ENCODE results near the gene DNAJC16. TPM values are rescaled to one million over a fixed set of nuclear protein-coding genes. Genes with fewer than 3 reads are reported as not detected.

The DNAJC16 gene
- total and polyA plus RNA-seq, 2 of the 4 experiments (the other 2 are of a cell fraction) = 8.0 to 13.1 TPM

DNA sequence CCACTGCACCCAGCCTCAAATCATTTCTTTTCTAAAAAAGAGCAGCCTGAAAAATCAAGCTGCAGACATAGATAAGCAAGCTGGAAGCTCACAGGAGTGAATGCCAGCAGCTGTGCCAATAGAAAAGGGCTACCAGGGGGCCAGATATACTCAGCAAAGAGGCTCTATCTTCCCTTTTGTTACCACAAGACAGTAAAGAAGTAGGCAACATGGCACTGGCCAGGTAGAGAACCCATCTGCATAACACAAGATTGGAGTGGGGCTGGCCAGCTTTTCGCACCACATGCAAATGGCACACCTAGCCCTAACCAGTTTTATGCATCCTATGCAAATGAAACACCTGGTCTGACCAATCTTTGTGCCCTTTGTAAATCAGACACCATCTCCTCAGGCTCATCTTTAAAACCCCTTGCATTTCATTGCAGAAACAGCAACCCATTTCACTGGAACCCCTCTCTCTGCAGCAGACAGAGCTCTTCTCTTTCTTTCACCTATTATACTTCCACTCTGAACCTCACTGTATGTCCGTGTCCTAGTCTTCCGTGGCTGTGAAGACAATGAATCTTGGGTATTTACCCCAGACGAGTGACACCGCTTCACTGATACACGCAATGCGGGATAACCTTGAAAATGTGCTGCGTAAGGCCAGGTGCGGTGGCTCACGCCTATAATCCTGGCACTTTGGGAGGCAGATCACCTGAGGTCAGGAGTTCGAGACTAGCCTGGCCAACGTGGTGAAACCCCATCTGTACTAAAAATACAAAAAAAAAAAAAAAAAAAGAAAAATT is 17.8 kb upstream of the DNAJC16 start:
- ChIA-PET POLR2A (ENCODE audit: unreplicated experiment) (no interaction called here), CTCF (interaction anchor here (0.7 kb wide), 1 partner anchor 239 kb away, joined by 3 read pairs; no protein-coding TSS in a partner anchor)
- Histone ChIP-seq H3K56ac (ENCODE audit: extremely low read depth, insufficient read depth, low read length) (no peak overlapping the region), H3K18ac (ENCODE audit: low read depth, low read length) (no peak overlapping the region), H3K4me1 (ENCODE audit: control insufficient read depth, insufficient read depth, low read length) (no peaks in the 10 kb centered on the region; the same call in 1 of the 2 replicates), H4K91ac (ENCODE audit: insufficient read depth, low read depth, low read length) (no peak overlapping the region), H3K36me3 (ENCODE audit: control insufficient read depth, insufficient read depth, low read length) (peaks cover 7% of the 10 kb centered on the region; the same call in 1 of the 2 replicates), H3K9me3 (ENCODE audit: control insufficient read depth, insufficient read depth, low read length) (no peaks in the 10 kb centered on the region), H2AFZ (replicated peaks; ENCODE audit: low read length, poor library complexity) (no peak overlapping the region), H4K20me1 (ENCODE audit: insufficient read depth, low read length) (no peaks in the 10 kb centered on the region), H3K4me2 (ENCODE audit: low read depth, low read length) (no peak overlapping the region), H2AK5ac (ENCODE audit: low read depth, low read length) (no peak overlapping the region), H3K4me3 (ENCODE audit: insufficient read depth, low read depth, low read length) (no peak overlapping the region), H2AK9ac (replicated peaks; ENCODE audit: low read depth, low read length, poor library complexity) (no peak overlapping the region), H2BK120ac (ENCODE audit: low read depth, low read length) (no peak overlapping the region), H3K9me1 (ENCODE audit: insufficient read depth, low read length) (no peaks in the 10 kb centered on the region), H3K27ac (ENCODE audit: insufficient read depth, low read length) (no peak overlapping the region), H4K8ac (ENCODE audit: low read depth in 2 of 2, low read length in 2 of 2) (no peak overlapping the region), H2BK20ac (ENCODE audit: low read depth, low read length) (no peak overlapping the region), H3K9ac (ENCODE audit: low read depth, low read length) (no peak overlapping the region), H3K23ac (ENCODE audit: low read depth, low read length) (no peak overlapping the region), H4K5ac (ENCODE audit: low read depth, low read length) (no peak overlapping the region), H2BK5ac (ENCODE audit: low read depth, low read length, poor library complexity, severe bottlenecking) (no peak overlapping the region), H3K79me1 (ENCODE audit: low read depth in 1 of 2, low read length in 2 of 2) (no peaks in the 10 kb centered on the region), H3K14ac (replicated peaks; ENCODE audit: low read depth, low read length) (no peak overlapping the region), H2BK15ac (ENCODE audit: low read depth, low read length) (no peak overlapping the region), H3K27me3 (ENCODE audit: control insufficient read depth, insufficient read depth, low read length) (no peaks in the 10 kb centered on the region), H3K4ac (ENCODE audit: low read depth, low read length) (no peak overlapping the region)
- in situ Hi-C loops (cut with MboI; ENCODE audit: low sequenced_read_pairs) = loop anchor here (10.0 kb wide), 1 partner anchor 194 kb away; no protein-coding TSS in a partner anchor
- 90% methylated on average over 2 of the region's 12 CpGs; no CpG with 5 or more reads in 1 of the 2 experiments for WGBS, 2 experiments (ENCODE audit: extremely low coverage in 2 of 2, insufficient read length in 1 of 2)
- DNase-seq (no peak), ATAC-seq (ENCODE audit: low read depth) (no peak)
- intact Hi-C loops (cut with micrococcal nuclease) = no loop called here
- dilution Hi-C loops (cut with HindIII; ENCODE audit: low sequenced_read_pairs, unreplicated experiment) = no loop called here
- no TSS peak for BruUV-seq (replicated peaks)
- TF ChIP-seq MAFK (IDR thresholded peaks at IDR 0.05; ENCODE audit: low read depth, low read length) = no peak
- TF ChIP-seq RAD21 (IDR thresholded peaks at IDR 0.05; ENCODE audit: low read length) = no peak
- no peak for TF ChIP-seq RCOR1 (IDR thresholded peaks at IDR 0.05; ENCODE audit: insufficient replicate concordance, low read length)
- TF ChIP-seq NFE2L2 (IDR thresholded peaks at IDR 0.05; ENCODE audit: low read depth, low read length) = no peak
- no peak for TF ChIP-seq MXI1 (IDR thresholded peaks at IDR 0.05; ENCODE audit: borderline replicate concordance, low read depth, low read length)
- TF ChIP-seq FOS (IDR thresholded peaks at IDR 0.05; ENCODE audit: low read depth, low read length) = no peak
- TF ChIP-seq, protein P1, sequence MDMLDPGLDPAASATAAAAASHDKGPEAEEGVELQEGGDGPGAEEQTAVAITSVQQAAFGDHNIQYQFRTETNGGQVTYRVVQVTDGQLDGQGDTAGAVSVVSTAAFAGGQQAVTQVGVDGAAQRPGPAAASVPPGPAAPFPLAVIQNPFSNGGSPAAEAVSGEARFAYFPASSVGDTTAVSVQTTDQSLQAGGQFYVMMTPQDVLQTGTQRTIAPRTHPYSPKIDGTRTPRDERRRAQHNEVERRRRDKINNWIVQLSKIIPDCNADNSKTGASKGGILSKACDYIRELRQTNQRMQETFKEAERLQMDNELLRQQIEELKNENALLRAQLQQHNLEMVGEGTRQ (IDR thresholded peaks at IDR 0.05; ENCODE audit: low read depth, low read length) = no peak
- TF ChIP-seq CHD1 (IDR thresholded peaks at IDR 0.05; ENCODE audit: low read depth, low read length) = no peak
- TF ChIP-seq SMC3 (IDR thresholded peaks at IDR 0.05; ENCODE audit: low read depth, low read length) = no peak
- TF ChIP-seq CEBPB (IDR thresholded peaks at IDR 0.05; ENCODE audit: low read depth, low read length) = no peak
- no peak for TF ChIP-seq MAZ (IDR thresholded peaks at IDR 0.05; ENCODE audit: borderline replicate concordance, low read depth, low read length)
- TF ChIP-seq BHLHE40 (IDR thresholded peaks at IDR 0.05; ENCODE audit: low read depth, low read length) = no peak
- TF ChIP-seq, protein P2, sequence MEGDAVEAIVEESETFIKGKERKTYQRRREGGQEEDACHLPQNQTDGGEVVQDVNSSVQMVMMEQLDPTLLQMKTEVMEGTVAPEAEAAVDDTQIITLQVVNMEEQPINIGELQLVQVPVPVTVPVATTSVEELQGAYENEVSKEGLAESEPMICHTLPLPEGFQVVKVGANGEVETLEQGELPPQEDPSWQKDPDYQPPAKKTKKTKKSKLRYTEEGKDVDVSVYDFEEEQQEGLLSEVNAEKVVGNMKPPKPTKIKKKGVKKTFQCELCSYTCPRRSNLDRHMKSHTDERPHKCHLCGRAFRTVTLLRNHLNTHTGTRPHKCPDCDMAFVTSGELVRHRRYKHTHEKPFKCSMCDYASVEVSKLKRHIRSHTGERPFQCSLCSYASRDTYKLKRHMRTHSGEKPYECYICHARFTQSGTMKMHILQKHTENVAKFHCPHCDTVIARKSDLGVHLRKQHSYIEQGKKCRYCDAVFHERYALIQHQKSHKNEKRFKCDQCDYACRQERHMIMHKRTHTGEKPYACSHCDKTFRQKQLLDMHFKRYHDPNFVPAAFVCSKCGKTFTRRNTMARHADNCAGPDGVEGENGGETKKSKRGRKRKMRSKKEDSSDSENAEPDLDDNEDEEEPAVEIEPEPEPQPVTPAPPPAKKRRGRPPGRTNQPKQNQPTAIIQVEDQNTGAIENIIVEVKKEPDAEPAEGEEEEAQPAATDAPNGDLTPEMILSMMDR (conservative IDR thresholded peaks at IDR 0.05; ENCODE audit: low read depth, low read length) = no peak
- TF ChIP-seq RFX5 (IDR thresholded peaks at IDR 0.05; ENCODE audit: low read depth, low read length) = no peak
- TF ChIP-seq POLR2A (IDR thresholded peaks at IDR 0.05; ENCODE audit: low read depth, low read length) = no peak

Measured in IMR-90 (cell line).